CD4-positive, alpha-beta T cell treated with Interleukin-10 for 1 hour (primary cell): ENCODE measurements around the gene TMEM203.

Source experiments
- DNase-seq: peaks from one replicate; pipeline ENCODE4 v3.0.0-alpha.2; 2020

The TMEM203 gene

DNA sequence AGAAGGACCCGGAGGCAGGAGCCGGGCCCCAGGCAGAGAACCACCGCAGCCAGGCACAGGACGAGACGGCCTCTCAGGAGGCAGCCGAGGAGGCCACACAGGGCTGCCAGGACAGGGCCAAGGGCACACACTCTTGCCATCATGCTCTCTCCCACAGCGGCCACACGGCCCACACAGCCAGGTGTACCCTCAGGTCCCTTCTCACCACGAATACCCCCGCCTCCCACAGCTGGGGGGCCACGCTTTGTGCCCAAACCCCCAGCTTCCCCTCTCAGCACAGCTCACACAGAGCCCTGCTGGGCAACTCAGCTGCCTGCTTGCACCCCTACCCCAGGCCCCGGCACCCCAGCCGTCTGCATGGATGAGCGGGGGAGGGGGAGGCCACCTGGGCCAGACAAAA lies 11.7 kb downstream of the TMEM203 start:
- no peak for DNase-seq

DNA sequence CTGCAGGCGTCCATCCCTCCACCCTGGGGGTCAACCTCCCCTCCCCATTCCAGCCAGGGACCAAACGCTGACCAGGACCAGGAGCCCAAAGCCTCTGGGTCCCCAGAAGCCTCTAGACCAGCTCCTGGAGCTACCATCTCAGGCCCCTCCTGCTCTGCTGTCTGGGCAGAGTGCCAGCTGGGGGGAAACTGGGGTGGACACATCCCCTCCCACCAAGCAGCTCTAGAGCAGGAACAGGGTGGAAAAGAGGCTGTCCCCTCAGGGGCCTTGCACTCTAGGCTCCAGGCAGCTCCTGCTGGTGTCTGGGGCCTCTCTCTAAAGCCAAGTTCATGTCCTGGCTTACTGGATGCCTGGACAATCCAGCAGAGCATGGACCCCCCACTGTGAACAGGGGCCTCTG lies 12.6 kb downstream of the TMEM203 start:
- no peak for DNase-seq

DNA sequence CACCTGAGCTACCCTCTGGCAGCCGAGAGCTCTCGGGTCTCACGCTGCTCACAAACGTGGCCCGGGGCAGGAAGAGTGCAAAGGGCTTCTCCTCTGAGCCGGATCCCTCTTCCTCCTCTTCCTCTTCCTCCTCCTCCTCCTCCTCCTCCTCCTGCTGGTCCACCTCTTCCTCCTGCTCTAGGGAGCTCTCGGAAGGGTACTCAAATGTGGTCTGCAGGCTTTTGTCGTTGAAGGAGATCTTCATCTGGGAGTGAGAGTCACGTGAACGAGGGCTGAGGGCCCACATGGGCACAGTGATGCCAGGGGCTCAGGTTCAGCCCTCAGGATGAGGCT lies 13.0 kb downstream of the TMEM203 start:
- DNase-seq = no peak

DNA sequence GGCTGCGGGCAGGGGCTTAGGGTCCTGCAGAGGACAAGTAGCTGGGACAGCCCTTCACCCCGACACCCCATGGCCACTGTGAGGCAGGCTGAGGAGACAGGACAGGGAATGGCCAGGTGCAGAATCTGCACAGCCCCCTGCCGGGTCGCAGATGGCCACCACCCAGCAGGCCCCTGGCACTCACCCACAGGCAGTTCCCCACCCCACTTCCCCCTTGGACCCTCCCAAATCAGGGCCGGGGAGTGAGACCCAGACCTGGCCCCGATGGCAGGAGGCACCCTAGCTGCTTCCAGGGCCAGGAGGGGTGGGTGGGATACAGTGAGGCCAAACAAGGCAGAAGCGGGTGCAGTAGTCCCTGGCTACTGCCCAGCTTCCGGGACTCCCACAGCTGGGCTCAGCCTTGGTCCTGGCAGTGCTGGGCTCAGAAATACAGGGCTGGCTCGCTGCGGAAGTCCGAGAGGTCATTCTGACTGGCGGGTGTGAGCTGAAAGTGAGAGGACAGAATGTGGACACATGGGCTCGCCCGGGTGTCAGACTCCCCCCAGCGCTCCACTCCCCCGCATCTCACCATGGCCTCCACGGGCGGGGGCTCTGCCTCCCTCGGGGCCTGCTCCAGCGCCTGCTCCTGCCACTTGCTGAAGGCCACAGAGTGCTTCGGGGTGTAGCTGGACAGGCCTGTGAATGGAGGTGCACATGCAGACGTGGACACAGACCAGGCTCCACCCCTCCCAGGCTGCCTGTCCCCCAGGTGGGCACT lies 13.6 kb downstream of the TMEM203 start:
- DNase-seq = no peak

DNA sequence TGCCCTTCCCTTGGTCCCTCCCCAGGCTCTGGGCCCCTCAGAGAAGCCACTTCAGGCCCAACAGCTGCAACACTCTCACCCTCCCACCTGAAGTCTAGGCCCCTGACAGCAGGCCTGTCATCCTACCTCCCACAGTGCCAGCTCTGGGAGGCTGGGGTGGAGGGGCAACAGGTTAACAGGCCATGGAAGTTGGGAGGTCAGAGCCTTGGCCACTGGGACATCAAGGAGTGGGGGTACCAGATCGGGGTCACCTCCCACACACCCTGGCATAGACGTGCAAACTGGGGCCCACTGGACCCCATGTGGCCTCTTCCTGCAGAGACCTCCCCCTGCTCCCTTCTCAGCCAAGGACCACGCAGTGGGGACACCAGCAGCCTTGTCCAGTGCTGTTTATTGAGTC lies 14.2 kb downstream of the TMEM203 start:
- no peak for DNase-seq

DNA sequence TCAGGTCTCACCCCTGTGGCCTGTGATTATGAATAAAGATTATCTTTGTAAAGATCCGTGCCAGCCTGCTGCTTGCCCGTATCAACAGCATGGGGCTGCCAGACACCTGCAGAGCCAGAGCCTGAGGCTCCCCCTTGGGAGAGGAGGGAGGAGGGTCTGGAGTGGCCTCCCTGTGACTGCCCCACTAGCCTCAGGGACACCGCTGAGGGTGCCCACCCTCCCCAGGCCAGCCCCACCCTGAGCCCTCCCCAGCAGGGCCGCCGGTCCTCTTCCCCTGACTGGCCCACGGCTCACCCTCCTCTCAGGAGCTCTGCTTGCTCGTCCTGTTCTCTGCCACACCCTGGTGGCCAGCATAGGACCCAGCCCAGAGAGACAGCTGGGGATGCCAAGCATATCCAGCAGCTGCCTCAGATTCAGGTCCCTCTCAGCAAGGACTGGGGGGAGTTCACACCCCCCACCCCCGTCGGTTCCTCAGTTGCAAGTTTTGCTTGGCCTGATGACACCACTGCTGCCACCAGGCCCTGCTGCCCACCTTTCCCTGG lies 15.1 kb downstream of the TMEM203 start:
- DNase-seq = no peak

DNA sequence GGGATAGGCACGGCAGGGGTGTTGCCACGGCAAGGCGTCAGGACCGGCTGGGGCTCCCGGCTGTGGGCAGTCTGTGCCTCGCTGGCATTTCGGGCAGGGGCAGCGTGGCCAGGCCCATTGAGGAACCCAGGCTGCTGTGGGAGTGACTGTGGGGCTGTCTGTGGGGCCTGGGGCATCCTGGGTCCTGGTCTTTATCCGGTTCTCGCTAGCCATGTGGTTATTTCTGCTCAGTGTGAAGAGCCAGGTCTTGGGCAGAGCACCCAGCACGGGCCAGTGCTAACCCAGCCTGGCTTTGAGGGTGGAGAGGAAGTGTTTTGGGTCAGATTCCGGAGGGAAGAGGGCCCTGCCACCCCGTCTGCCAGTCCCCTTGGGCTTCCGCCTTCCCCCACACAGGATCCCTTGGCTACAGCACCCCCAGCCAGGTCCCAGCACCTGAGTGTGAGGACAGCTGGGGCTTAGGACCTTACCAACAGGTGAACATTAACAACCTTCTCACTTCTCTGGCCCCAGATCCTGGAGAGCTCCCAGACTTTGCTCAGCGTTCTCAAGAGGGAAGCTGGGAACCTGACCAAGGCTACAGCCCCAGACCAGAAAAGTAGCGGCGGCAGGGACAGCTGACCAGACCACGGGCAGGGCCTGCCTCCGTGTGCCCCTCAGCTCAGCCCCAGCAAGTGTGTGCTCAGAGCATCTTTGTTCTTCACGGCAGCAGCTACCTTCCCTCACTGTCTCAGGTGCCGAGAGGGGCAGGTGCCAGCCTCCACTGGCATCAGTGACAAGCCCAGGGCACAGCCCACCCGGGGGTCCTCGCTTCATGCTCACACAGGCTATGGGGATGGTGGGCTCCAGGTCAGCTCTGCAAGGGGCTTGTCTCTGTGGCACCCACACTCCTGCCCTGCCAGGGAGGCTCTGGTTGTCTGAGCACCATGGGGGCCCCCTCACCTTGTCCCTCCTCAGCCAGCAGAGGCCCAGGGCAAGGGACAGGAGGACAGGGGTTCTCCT lies 15.9 kb downstream of the TMEM203 start:
- DNase-seq = no peak

DNA sequence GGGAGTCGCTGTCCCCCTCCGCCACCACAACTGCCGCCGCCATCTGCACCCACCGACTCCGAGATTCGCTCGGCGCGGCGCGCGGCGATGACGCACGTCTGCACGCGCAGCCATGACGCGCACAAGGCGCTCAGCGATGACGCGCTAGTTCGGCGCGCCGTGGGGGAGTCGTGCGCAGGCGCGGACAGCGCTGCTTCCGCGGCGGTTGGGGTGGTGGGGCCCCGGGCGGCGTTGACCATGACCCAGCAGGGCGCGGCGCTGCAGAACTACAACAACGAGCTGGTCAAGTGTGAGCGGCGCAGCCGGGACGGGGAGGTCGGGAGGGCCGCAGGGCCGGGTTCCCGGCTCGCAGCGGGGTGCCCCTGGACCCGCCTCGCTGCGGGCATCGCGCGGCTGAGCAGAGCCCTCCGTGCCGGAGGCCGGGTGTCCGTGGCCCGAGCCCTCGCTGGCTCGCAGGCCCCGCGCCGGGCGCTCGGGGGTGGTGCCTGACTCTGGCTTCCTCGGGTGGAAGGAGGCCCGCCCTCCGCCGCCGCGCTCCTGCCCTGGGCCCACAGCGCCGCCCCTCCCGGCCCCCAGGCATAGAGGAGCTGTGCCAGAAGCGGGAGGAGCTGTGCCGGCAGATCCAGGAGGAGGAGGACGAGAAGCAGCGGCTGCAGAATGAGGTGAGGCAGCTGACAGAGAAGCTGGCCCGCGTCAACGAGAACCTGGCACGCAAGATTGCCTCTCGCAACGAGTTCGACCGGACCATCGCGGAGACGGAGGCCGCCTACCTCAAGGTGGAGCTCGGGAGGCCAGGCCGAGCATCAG lies 16.8 kb downstream of the TMEM203 start, which contains the start of the genes ANAPC2 and SSNA1:
TSS of gene ANAPC2 (minus strand) at position 71 of the 807 bp plus-strand sequence. CDS start at position 43, 28 bp downstream.
TSS of gene SSNA1 (plus strand) at position 187 of the 807 bp plus-strand sequence. CDS start at position 238, 51 bp downstream.
- peak; percentile 94 for DNase-seq

DNA sequence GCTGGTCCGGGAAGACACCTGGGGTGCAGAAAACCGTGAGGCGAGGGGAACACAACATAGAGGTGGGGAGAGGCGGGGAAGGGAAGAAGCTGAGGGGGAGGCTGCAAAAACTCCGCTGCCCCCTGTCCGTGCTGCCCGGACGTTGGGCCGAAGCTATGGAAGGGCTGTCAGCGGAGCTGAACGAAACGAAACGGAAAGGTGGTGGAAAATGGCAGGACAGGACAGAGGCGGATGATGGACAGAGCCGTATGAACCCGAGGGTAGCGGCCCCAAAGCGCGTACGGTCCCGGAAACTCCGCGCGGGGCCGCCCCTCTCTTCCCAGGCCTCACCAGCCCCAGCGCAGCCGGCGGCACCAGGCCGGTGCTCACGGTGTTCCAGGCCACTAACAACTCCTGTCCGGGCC lies 17.4 kb downstream of the TMEM203 start:
- no peak for DNase-seq

DNA sequence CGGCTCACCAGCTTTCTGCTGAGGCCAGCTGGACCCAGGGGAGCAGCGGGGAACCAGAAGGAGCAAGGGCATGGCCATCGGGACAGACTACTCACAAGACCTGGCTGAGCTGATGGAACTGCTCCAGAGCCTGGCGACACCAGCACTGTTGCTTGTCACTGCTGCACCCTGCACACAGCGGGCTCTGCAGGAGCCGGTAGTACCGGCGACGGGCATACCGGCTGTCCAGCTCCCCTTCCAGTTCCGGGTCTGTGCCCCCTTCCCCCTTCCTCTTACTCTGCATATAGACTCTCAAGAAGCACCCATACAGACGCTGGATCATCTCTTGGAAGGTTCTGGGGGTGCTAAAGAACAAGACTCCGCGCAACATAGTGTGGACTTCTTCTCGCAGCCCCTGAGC lies 18.1 kb downstream of the TMEM203 start:
- DNase-seq = no peak

DNA sequence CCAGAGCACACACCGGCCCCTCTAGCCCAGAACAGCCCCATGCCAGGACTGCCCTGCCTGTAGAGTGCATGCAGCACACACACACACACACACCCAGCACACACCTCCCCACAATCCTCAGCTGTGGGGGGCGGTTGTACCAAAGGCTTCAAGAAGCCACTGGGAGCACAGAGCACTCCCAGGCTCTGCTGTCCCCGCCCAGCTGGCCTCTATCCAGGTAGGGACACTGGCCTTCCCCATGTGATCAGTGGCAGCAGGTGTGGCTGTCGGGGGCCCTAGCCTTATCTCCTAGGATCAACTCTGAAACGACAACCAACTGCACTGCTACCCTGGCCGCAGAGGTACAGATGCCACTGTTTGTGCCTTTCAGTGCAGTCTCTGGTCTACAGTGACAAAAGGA lies 19.1 kb downstream of the TMEM203 start:
- DNase-seq = no peak

DNA sequence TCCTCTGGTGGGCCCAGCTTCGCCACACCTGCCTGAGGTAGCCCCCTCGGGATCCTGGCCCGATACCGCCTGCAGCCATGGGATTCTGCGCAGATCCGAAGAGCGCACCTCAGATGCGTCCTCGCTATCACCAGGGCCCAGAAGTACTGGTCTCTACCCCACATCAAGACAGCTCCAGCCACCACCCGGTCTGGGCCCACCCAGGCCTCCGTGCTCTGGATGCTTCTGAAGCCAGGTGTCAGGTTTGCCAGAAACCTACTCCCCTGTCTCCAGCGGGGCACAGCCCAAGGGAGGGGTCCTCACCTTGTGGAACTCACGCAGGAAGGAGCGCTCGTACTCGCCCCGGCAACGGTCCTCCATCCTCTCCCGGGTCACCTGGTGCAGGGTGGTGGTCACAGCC lies 19.5 kb downstream of the TMEM203 start:
- DNase-seq = no peak

DNA sequence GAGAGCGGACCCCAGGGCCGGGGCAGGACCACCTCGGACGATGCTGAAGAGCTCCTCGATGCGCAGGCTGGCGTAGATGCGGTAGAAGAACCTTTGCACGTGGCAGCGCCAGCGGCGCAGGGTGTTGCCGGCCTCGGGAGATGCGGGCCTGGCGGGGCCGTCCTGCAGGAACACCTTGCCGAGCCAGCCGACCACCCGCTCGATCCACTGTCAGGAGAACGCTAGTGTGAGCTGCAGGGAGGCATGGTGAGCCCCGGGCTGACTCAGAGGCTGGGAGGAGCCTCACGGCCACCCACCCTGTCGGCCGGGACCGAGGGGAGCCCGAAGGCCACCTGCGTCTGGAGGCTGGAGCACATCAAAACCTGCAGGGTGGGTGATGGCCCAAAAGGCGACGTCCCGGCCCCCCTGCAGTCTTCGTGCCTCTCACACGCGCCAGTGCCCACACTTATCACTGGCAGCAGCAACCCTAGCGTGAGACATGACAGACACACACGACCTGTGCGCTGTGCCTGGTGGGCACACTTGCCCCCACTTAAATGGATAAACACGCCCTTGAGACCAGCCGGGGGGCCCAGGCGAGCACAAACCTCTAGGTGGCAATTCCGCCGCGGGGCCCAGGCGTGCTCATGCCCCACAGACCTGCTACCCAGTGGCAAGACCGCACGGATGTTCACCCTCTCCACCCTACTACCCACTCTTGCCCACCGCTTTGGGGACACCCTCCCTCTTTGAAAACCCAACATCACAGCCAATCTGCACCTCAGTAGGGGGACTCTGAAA lies 20.4 kb downstream of the TMEM203 start:
- DNase-seq = no peak

DNA sequence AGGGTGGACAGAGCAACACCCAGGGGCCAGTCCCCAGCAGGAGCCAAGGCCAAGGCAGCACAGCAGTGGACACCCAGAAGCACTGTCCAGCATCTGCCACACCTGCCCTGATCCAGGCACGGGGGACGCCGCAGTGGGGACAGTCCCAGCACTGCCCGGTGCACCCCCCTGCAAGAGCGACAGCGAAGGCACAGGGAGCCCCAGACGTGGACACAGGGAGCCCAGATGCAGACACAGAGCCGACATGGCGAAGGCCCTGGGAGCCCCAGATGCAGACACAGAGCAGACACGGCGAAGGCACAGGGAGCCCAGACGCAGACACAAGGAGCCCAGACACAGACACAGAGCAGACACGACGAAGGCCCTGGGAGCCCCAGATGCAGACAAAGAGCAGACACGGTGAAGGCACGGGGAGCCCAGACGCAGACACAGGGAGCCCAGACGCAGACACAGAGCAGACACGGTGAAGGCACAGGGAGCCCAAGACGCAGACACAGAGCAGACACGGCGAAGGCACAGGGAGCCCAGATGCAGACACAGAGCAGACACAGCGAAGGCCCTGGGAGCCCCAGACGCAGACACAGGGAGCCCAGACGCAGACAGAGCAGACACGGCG lies 21.4 kb downstream of the TMEM203 start:
- no peak for DNase-seq

DNA sequence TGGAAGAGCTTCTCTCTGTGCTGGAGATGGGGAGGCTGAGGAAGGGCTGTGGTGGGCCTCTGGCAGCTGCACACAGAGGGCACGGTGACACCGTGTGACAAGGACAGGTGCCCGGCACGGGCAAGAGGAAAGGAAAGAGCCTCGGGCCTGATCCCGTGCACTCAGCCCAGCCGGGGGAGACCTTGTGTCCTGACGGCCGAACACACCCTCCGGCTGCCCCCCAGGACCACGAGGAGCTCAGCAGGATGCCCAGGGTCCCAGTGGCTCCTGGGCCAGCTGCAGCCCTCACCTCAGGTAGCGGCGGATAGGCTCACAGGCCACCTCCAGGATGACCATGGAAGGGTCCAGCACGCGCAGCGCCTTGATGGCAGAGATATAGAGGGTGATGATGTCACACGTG lies 22.6 kb downstream of the TMEM203 start:
- no peak for DNase-seq

DNA sequence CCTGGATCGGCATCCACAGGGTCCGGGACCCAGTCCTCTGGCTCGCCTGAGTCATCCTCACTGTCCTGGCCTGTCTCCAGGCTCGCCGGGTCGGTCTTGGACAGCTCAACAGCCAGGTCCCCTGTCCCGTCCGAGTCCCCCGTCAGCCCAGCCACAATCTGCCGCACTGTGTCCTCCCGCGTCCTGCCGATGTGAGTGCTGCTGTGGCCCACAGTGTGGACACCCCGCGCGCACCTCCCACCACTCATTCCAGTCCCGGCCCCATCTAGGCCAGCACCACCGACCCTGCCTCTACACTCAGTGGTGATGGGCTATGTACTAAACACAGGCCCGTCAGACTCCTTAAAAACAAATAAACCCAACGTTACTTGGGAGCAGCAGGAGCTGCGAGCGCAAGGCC lies 23.8 kb downstream of the TMEM203 start:
- no peak for DNase-seq

DNA sequence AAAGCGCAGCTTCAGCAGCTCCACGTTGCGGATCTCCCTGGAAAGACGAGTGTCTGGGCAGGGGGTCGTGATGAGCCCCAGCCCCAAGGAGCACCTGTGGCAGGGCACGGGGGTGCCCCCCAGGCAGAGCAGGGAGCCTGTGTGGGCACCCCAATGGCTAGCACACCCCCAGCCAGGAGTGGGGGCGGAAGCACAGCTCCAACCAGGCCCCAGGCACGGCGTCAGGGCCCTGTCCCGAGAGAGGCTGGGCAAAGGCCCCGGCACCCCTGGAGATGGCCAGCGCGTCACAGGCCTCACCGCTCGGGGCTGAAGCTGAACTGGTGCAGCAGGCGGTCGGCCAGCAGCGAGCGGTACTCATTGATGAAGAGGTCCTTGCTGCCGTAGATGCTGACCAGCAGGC lies 25.0 kb downstream of the TMEM203 start:
- DNase-seq = no peak

DNA sequence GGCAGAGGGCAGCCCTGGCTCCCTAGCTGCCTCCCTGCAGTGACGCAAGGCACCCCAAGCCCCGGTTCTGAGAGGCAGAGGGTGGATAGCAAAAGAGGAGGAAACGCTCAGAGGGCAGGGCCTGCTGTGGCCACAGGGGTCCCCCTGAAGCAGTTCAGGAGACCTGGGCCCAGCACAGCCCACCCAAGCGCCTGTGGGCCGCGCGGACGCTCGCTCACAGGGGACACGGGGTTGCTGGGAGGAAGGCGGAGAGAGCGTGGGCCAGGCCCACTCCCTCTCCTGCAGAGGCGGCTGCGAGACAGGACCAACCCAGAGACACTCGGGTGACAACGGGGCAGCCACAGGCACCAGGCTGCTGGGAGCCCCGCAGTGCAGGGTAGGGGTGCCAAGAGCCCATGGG lies 25.7 kb downstream of the TMEM203 start:
- no peak for DNase-seq

DNA sequence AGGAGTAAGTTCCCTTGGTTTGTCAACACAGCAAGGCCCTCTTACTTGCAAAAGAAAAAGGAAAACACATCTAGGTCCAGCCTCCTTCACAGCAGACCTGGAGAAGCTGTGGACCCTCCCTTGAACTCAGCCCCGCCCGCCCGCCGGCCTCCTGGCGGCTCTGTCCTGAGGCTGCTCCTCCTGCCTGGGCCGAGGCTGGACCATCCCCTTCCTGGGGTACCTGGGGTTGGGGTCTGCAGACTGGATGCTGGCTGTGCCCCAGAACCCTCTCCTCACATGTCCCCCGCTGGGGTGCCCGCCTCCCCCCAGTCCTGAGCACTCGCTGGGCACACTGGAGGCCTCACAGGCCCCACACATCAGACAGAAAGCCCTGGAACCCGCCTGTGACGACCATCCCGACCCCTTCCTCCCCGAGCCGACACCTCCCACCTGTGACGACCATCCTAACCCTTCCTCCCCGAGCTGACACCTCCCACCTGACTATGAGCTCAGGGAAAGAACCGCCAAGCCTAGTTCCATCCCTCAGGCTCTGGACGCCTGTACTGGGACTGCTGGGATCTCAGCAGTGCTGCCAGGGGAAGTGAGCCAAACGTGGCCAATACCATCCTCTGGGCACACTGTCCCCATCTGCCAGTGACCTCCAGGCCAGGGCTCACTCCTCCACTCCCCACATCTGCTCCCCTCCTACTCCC lies 26.4 kb downstream of the TMEM203 start:
- no peak for DNase-seq

DNA sequence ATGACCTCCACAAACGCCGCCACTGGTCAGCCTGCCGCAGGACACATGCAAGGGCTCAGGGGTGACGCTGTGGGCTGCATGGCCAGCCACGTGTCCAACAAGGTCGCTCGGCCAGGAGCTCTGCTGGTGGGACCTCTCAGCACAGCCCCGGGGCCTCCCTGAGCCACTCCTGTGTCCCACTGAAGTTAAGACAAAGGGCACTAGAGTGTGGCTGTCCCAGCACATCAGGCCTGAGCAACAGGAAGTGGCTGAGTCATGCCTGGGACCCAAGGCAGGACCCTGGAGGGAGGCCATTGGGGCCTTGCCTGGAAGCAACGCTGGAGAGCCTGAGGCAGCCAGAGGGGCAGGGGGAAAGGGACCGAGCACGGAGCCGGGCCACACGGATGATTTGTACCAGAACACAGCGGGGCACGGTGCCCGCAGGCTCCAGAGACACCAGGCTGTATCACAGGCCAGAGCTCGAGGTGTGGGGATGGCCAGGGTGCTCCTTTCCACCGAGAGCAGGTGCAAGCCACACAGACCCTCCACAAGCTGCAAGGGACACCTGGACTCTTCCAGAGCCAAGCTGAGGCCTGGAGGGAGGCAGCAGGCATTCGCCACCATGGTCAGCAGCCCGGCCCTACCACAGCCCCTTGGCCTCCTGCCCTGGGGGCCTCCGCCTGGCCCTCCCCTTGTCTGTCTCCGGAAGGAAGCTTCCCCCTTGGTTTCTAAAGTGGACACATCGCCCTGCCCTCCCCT lies 27.1 kb downstream of the TMEM203 start:
- DNase-seq = no peak
